OCI-LY1 (cell line): ENCODE measurements around the gene DRGX.

ENCODE experiments used
- H2AFZ ChIP-seq: fragments of 200-600 bp; sonication (generic), shearing (Covaris generic); 2 replicates; pipeline ENCODE4 v1.6.0; 2014; ENCODE audit warnings: antibody characterized with exemption, mild to moderate bottlenecking, low read length
- H3F3A ChIP-seq: fragments of 200-600 bp; sonication (generic), shearing (Covaris generic); 2 replicates; pipeline ENCODE4 v1.6.0; 2014; ENCODE audit warnings: mild to moderate bottlenecking, antibody characterized with exemption, low read length, moderate library complexity; ENCODE audit not compliant: insufficient read depth
- H3K27ac ChIP-seq: fragments of 200-600 bp; sonication (generic); 2 replicates; pipeline ENCODE4 v1.5.1; 2014; ENCODE audit warnings: low read length, mixed run types, mild to moderate bottlenecking, low read depth; ENCODE audit not compliant: poor library complexity, severe bottlenecking
- H3K27me3 ChIP-seq: fragments of 200-600 bp; sonication (generic); 2 replicates; pipeline ENCODE4 v1.6.0; 2014; ENCODE audit warnings: antibody characterized with exemption, mild to moderate bottlenecking, low read length, moderate library complexity; ENCODE audit not compliant: insufficient read depth
- H3K36me3 ChIP-seq: fragments of 200-600 bp; sonication (generic); 2 replicates; pipeline ENCODE4 v1.6.1; 2014; ENCODE audit warnings: mild to moderate bottlenecking, antibody characterized with exemption, low read length, moderate library complexity, mixed read lengths; ENCODE audit not compliant: insufficient read depth
- H3K4me1 ChIP-seq: fragments of 200-600 bp; sonication (generic); 2 replicates; pipeline ENCODE4 v1.5.1; 2014; ENCODE audit warnings: mild to moderate bottlenecking, low read length, moderate library complexity; ENCODE audit not compliant: insufficient read depth, severe bottlenecking
- H3K4me2 ChIP-seq: fragments of 200-600 bp; sonication (generic), shearing (Covaris generic); 2 replicates; pipeline ENCODE4 v1.6.1; 2014; ENCODE audit warnings: low read length
- H3K4me3 ChIP-seq: fragments of 200-600 bp; sonication (generic); 2 replicates; pipeline ENCODE4 v1.5.1; 2014; ENCODE audit warnings: low read length, low read depth, mild to moderate bottlenecking, mixed read lengths; ENCODE audit not compliant: poor library complexity, severe bottlenecking
- H3K79me2 ChIP-seq: fragments of 200-600 bp; shearing (Covaris generic); 2 replicates; pipeline ENCODE4 v1.6.1; 2016; ENCODE audit warnings: mixed run types, low read length, mixed read lengths; ENCODE audit not compliant: insufficient read depth
- H3K9ac ChIP-seq: fragments of 200-600 bp; sonication (generic), shearing (Covaris generic); 2 replicates; pipeline ENCODE4 v1.6.1; 2014; ENCODE audit warnings: mild to moderate bottlenecking, low read length, mixed read lengths
- H3K9me2 ChIP-seq: fragments of 200-600 bp; sonication (generic), shearing (Covaris generic); 2 replicates; pipeline ENCODE4 v1.6.1; 2014; ENCODE audit warnings: low read depth, mild to moderate bottlenecking, low read length, mixed read lengths
- H3K9me3 ChIP-seq: fragments of 200-600 bp; shearing (Covaris generic); 2 replicates; pipeline ENCODE4 v1.6.1; 2014; ENCODE audit warnings: low read length, mixed read lengths
- H4K20me1 ChIP-seq: fragments of 200-600 bp; sonication (generic), shearing (Covaris generic); 2 replicates; pipeline ENCODE4 v1.6.0; 2016; ENCODE audit warnings: mild to moderate bottlenecking, low read length; ENCODE audit not compliant: insufficient read depth
- CTCF ChIP-seq: fragments of 200-600 bp; sonication (generic), shearing (Covaris generic); IDR thresholded peaks from 2 replicates; pipeline ENCODE4 v1.5.1; 2017; ENCODE audit warnings: mild to moderate bottlenecking, antibody characterized with exemption, low read length, moderate library complexity, mixed read lengths
- EZH2 ChIP-seq: fragments of 200-600 bp; sonication (generic), shearing (Covaris generic); IDR thresholded peaks from 2 replicates; pipeline ENCODE4 v1.8.0; 2017; ENCODE audit warnings: borderline replicate concordance, mixed run types, mild to moderate bottlenecking, antibody characterized with exemption, low read length, moderate library complexity, mixed read lengths

DRGX gene

GRCh38 chr10:49329146-49329505 is 66.8 kb downstream of the DRGX start:
- no peaks in the 10 kb centered on the region for H3K36me3 ChIP-seq

GRCh38 chr10:49328401-49329145 is 67.3 kb downstream of the DRGX start:
- H3K9ac ChIP-seq = no peak overlapping the region
- no peaks in the 10 kb centered on the region for H3F3A ChIP-seq
- H3K4me1 ChIP-seq = no peaks in the 10 kb centered on the region
- H3K9me3 ChIP-seq = no peaks in the 10 kb centered on the region
- H2AFZ ChIP-seq = no peak overlapping the region
- H3K27me3 ChIP-seq = no peaks in the 10 kb centered on the region
- H3K4me3 ChIP-seq = no peak overlapping the region
- no peaks in the 10 kb centered on the region for H4K20me1 ChIP-seq
- no peak overlapping the region for H3K27ac ChIP-seq
- H3K9me2 ChIP-seq = no peaks in the 10 kb centered on the region
- H3K36me3 ChIP-seq = no peaks in the 10 kb centered on the region
- H3K79me2 ChIP-seq = no peaks in the 10 kb centered on the region
- TF ChIP-seq EZH2 (no peak), CTCF (no peak)
- H3K4me2 ChIP-seq = no peak overlapping the region

More at GRCh38 chr10:49329146-49329505, 66.8 kb downstream of the DRGX start:
- Histone ChIP-seq H3K9ac (no peak overlapping the region), H3K4me1 (no peaks in the 10 kb centered on the region), H3K27ac (no peak overlapping the region), H2AFZ (no peak overlapping the region), H3K27me3 (no peaks in the 10 kb centered on the region), H3F3A (no peaks in the 10 kb centered on the region), H3K4me3 (no peak overlapping the region), H3K9me3 (no peaks in the 10 kb centered on the region), H3K79me2 (no peaks in the 10 kb centered on the region), H4K20me1 (no peaks in the 10 kb centered on the region), H3K9me2 (no peaks in the 10 kb centered on the region), H3K4me2 (no peak overlapping the region)
- TF ChIP-seq CTCF = no peak
- no peak for TF ChIP-seq EZH2

- H3K4me3 ChIP-seq = no peak overlapping the region
- no peaks in the 10 kb centered on the region for H3F3A ChIP-seq
- H3K79me2 ChIP-seq = no peaks in the 10 kb centered on the region
- no peaks in the 10 kb centered on the region for H4K20me1 ChIP-seq
- no peak overlapping the region for H3K9ac ChIP-seq
- TF ChIP-seq CTCF (no peak), EZH2 (no peak)
- H3K9me3 ChIP-seq = no peaks in the 10 kb centered on the region
- no peaks in the 10 kb centered on the region for H3K27me3 ChIP-seq
- H3K36me3 ChIP-seq = no peaks in the 10 kb centered on the region
- H3K4me1 ChIP-seq = no peaks in the 10 kb centered on the region
- H3K9me2 ChIP-seq = no peaks in the 10 kb centered on the region
- H3K4me2 ChIP-seq = no peak overlapping the region
- no peak overlapping the region for H2AFZ ChIP-seq
- H3K27ac ChIP-seq = no peak overlapping the region
These were observed 68.7 kb downstream of the DRGX start for GRCh38 chr10:49327036-49327813.
